IPS-18a (cell line): Measurements from ENCODE around the gene ERH.

Experiments
- H3K27ac ChIP-seq: one replicate; pipeline ENCODE4 v1.5.1; 2013; ENCODE audit warnings: low read length
- H3K27me3 ChIP-seq: one replicate; pipeline ENCODE4 v1.6.1; 2013; ENCODE audit warnings: mild to moderate bottlenecking, low read length; ENCODE audit not compliant: control insufficient read depth, insufficient read depth
- H3K36me3 ChIP-seq: one replicate; pipeline ENCODE4 v1.6.1; 2013; ENCODE audit warnings: low read depth, low read length; ENCODE audit not compliant: control insufficient read depth
- H3K4me1 ChIP-seq: one replicate; pipeline ENCODE4 v1.6.1; 2013; ENCODE audit warnings: low read depth, low read length; ENCODE audit not compliant: control insufficient read depth
- H3K4me3 ChIP-seq: one replicate; pipeline ENCODE4 v1.5.1; 2013; ENCODE audit warnings: low read length
- H3K9ac ChIP-seq: one replicate; pipeline ENCODE4 v1.6.1; 2013; ENCODE audit warnings: mild to moderate bottlenecking, low read length, moderate library complexity
- H3K9me3 ChIP-seq: one replicate; pipeline ENCODE4 v1.6.1; 2013; ENCODE audit warnings: low read depth, low read length; ENCODE audit not compliant: control insufficient read depth

ERH gene

GRCh38 chr14:69339426-69339825 lies 58.7 kb downstream of the ERH start:
- Histone ChIP-seq H3K4me1 (no peaks in the 10 kb centered on the region), H3K27ac (no peak overlapping the region), H3K36me3 (no peaks in the 10 kb centered on the region), H3K4me3 (no peak overlapping the region), H3K9me3 (no peaks in the 10 kb centered on the region), H3K27me3 (no peaks in the 10 kb centered on the region), H3K9ac (no peak overlapping the region)

GRCh38 chr14:69337984-69338383 lies 60.1 kb downstream of the ERH start:
- H3K27ac ChIP-seq, result no peak overlapping the region
- H3K4me1 ChIP-seq, result no peaks in the 10 kb centered on the region
- no peaks in the 10 kb centered on the region for H3K9me3 ChIP-seq
- no peaks in the 10 kb centered on the region for H3K36me3 ChIP-seq
- H3K27me3 ChIP-seq, result no peaks in the 10 kb centered on the region
- H3K9ac ChIP-seq, result no peak overlapping the region
- H3K4me3 ChIP-seq, result no peak overlapping the region

GRCh38 chr14:69335371-69335771 lies 62.7 kb downstream of the ERH start:
- no peak overlapping the region for H3K9ac ChIP-seq
- H3K27me3 ChIP-seq, result no peaks in the 10 kb centered on the region
- H3K9me3 ChIP-seq, result no peaks in the 10 kb centered on the region
- no peaks in the 10 kb centered on the region for H3K4me1 ChIP-seq
- no peak overlapping the region for H3K4me3 ChIP-seq
- H3K36me3 ChIP-seq, result no peaks in the 10 kb centered on the region
- H3K27ac ChIP-seq, result no peak overlapping the region

GRCh38 chr14:69334576-69334975 lies 63.5 kb downstream of the ERH start:
- no peak overlapping the region for H3K27ac ChIP-seq

GRCh38 chr14:69333791-69334337 lies 64.2 kb downstream of the ERH start:
- H3K4me1 ChIP-seq, result no peaks in the 10 kb centered on the region
- no peak overlapping the region for H3K4me3 ChIP-seq
- H3K9me3 ChIP-seq, result no peaks in the 10 kb centered on the region
- no peaks in the 10 kb centered on the region for H3K36me3 ChIP-seq
- no peak overlapping the region for H3K9ac ChIP-seq
- H3K27me3 ChIP-seq, result no peaks in the 10 kb centered on the region
- H3K27ac ChIP-seq, result no peak overlapping the region

More at GRCh38 chr14:69334576-69334975, 63.5 kb downstream of the ERH start:
- Histone ChIP-seq H3K9me3 (no peaks in the 10 kb centered on the region), H3K9ac (no peak overlapping the region), H3K27me3 (no peaks in the 10 kb centered on the region), H3K4me1 (no peaks in the 10 kb centered on the region), H3K36me3 (no peaks in the 10 kb centered on the region), H3K4me3 (no peak overlapping the region)

GRCh38 chr14:69332782-69333395 lies 65.2 kb downstream of the ERH start:
- Histone ChIP-seq H3K27me3 (no peaks in the 10 kb centered on the region), H3K4me1 (no peaks in the 10 kb centered on the region), H3K9me3 (no peaks in the 10 kb centered on the region), H3K9ac (no peak overlapping the region), H3K36me3 (no peaks in the 10 kb centered on the region), H3K4me3 (no peak overlapping the region), H3K27ac (no peak overlapping the region)

GRCh38 chr14:69331206-69331605 lies 66.9 kb downstream of the ERH start:
- Histone ChIP-seq H3K9ac (no peak overlapping the region), H3K4me3 (no peak overlapping the region)

More at GRCh38 chr14:69331206-69331605, 66.9 kb downstream of the ERH start:
- Histone ChIP-seq H3K36me3 (no peaks in the 10 kb centered on the region), H3K4me1 (no peaks in the 10 kb centered on the region), H3K27me3 (no peaks in the 10 kb centered on the region), H3K27ac (no peak overlapping the region), H3K9me3 (no peaks in the 10 kb centered on the region)
